Tibial nerve (tissue), 4 donors: ENCODE measurements around the gene DNAI2.

Experiments used
- EP300 ChIP-seq, 2 donors: sonication (generic); formaldehyde crosslinking; IDR thresholded peaks; one replicate each; pipeline ENCODE4 v1.6.1; 2017; ENCODE audit warnings: antibody characterized with exemption in 2 of 2, mild to moderate bottlenecking in 1 of 2
- POLR2A ChIP-seq, 2 donors: fragments of 450-650 bp; IDR thresholded peaks; one replicate each; pipeline ENCODE4 v1.6.1; 2017; ENCODE audit warnings: antibody characterized with exemption in 2 of 2, mild to moderate bottlenecking in 2 of 2, moderate library complexity in 2 of 2
- TF ChIP-seq, protein P1 (sequence below), 5 experiments: fragments of 200-600 bp in 3 of 5; fragments of 450-650 bp in 2 of 5; sonication (generic) in 3 of 5; IDR thresholded peaks; one replicate each; pipeline ENCODE4 v1.5.1; 2016 to 2019; ENCODE audit warnings: antibody characterized with exemption in 5 of 5, mild to moderate bottlenecking in 3 of 5, moderate library complexity in 2 of 5

DNA sequence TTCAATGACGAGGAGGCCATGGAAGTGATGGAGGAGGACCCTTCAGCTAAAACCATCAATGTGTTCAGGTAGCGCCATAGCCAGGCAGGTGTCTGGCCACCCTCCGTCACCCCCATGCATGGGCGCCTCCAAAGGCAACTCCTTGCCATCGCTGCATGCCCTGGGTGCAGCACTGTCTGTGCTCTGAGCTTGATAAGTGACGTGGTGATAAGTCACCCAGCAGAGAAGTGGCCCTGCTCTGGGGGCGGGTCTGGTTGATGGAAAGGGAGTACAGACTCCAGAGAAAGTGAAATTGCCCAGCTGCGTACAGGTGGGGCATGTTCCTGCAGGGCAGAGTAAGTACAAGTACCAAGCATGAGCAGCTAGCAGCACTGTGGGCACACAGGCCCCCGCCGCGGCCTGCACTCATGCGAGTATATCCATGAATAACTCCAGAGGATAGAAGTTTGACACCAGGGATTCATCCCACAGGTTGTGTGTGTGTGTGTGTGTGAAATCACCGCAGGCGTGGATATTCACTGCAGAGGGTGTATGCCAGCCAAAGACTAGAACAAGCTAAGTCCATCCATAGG is 13.1 kb downstream of the DNAI2 start:
- TF ChIP-seq POLR2A (IDR thresholded peaks at IDR 0.05): no peak
- TF ChIP-seq, protein P1, sequence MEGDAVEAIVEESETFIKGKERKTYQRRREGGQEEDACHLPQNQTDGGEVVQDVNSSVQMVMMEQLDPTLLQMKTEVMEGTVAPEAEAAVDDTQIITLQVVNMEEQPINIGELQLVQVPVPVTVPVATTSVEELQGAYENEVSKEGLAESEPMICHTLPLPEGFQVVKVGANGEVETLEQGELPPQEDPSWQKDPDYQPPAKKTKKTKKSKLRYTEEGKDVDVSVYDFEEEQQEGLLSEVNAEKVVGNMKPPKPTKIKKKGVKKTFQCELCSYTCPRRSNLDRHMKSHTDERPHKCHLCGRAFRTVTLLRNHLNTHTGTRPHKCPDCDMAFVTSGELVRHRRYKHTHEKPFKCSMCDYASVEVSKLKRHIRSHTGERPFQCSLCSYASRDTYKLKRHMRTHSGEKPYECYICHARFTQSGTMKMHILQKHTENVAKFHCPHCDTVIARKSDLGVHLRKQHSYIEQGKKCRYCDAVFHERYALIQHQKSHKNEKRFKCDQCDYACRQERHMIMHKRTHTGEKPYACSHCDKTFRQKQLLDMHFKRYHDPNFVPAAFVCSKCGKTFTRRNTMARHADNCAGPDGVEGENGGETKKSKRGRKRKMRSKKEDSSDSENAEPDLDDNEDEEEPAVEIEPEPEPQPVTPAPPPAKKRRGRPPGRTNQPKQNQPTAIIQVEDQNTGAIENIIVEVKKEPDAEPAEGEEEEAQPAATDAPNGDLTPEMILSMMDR (IDR thresholded peaks at IDR 0.05): no peak
- TF ChIP-seq EP300 (IDR thresholded peaks at IDR 0.05): no peak
